GM12872 (cell line): ENCODE results near the gene AMBP.

Source experiments
- CTCF ChIP-seq: IDR thresholded peaks from 3 replicates; pipeline ENCODE4 v1.5.1; 2011; ENCODE audit warnings: low read depth, mild to moderate bottlenecking, low read length, moderate library complexity; ENCODE audit not compliant: insufficient read depth

AMBP gene

GRCh38 chr9:114016629-114017423 lies 61.3 kb downstream of the AMBP start:
- TF ChIP-seq CTCF, result no peak

GRCh38 chr9:114016101-114016500 lies 62.0 kb downstream of the AMBP start:
- TF ChIP-seq CTCF, result no peak

GRCh38 chr9:114015607-114016006 lies 62.5 kb downstream of the AMBP start:
- no peak for TF ChIP-seq CTCF

GRCh38 chr9:114014044-114014443 lies 64.1 kb downstream of the AMBP start:
- no peak for TF ChIP-seq CTCF

GRCh38 chr9:114012126-114012525 lies 66.0 kb downstream of the AMBP start:
- TF ChIP-seq CTCF, result no peak

GRCh38 chr9:114011313-114011712 lies 66.8 kb downstream of the AMBP start:
- TF ChIP-seq CTCF, result no peak
